H1 (cell line): ENCODE results near the gene ZNF423. TPM values are rescaled to one million over a fixed set of nuclear protein-coding genes. Genes with fewer than 3 reads are reported as not detected.

Experiments used
- JUN ChIP-seq: IDR thresholded peaks from 2 replicates; pipeline ENCODE4 v1.6.1; 2011; ENCODE audit warnings: low read depth, mild to moderate bottlenecking, improper control_type of control experiment, low read length
- KDM4A ChIP-seq: IDR thresholded peaks from one replicate; pipeline ENCODE4 v1.7.1; 2012; ENCODE audit warnings: low read depth, mild to moderate bottlenecking, moderate library complexity, low read length, inconsistent platforms; ENCODE audit not compliant: severe bottlenecking
- RAD21 ChIP-seq, 2 experiments: IDR thresholded peaks in 1 of 2; conservative IDR thresholded peaks in 1 of 2; 2 replicates each; pipeline ENCODE4 v1.6.1; 2011; ENCODE audit warnings: low read depth in 2 of 2, low read length in 2 of 2, improper control_type of control experiment in 1 of 2, inconsistent platforms in 1 of 2, mild to moderate bottlenecking in 1 of 2, moderate library complexity in 1 of 2
- RFX5 ChIP-seq: IDR thresholded peaks from 2 replicates; pipeline ENCODE4 v1.6.1; 2011; ENCODE audit warnings: low read depth, low read length, improper control_type of control experiment, borderline replicate concordance
- SIX5 ChIP-seq: IDR thresholded peaks from 2 replicates; pipeline ENCODE4 v1.6.1; 2011; ENCODE audit warnings: mild to moderate bottlenecking, low read depth, low read length
- SP1 ChIP-seq: IDR thresholded peaks from 2 replicates; pipeline ENCODE4 v1.6.1; 2011; ENCODE audit warnings: low read depth, low read length
- SP2 ChIP-seq: IDR thresholded peaks from 2 replicates; pipeline ENCODE4 v1.6.1; 2012; ENCODE audit warnings: mild to moderate bottlenecking, low read length, inconsistent platforms
- SRF ChIP-seq: IDR thresholded peaks from 2 replicates; pipeline ENCODE4 v1.6.1; 2011; ENCODE audit warnings: mild to moderate bottlenecking, low read depth, low read length, moderate library complexity
- ZNF274 ChIP-seq: IDR thresholded peaks from 2 replicates; pipeline ENCODE4 v1.7.0; 2012; ENCODE audit warnings: low read length, borderline replicate concordance; ENCODE audit errors: extremely low read depth
- polyA plus RNA-seq, 7 experiments: library from polyadenylated mRNA; depleted of rRNA in 3 of 7; stranded (reverse) in 5 of 7; unstranded in 2 of 7; fragments of >200 nt in 5 of 7; fragments of 200-250 nt in 2 of 7; gene quantifications; 1 replicate in 5 of 7; 2 replicates in 1 of 7; 4 replicates in 1 of 7; pipeline versions ENCODE4 v1.2.1 to v1.2.3, GENCODE V29; 2011 to 2013; ENCODE audit warnings: missing spikeins in 2 of 7, mixed read lengths in 2 of 7
- total RNA-seq: library from RNA; stranded (reverse); fragmentation: NEBNext Ultra II Directional; extraction: Animal tissue kit (Norgen Biotek cat#: 25700); gene quantifications from 2 replicates; pipeline ENCODE4 v1.2.1, GENCODE V29; 2021
- TF ChIP-seq, protein P1 (sequence below): fragments of 300-600 bp; sonication (generic); IDR thresholded peaks from 2 replicates; pipeline ENCODE4 v1.7.1; 2012; ENCODE audit warnings: low read length, moderate library complexity, mild to moderate bottlenecking, inconsistent platforms; ENCODE audit not compliant: insufficient replicate concordance
- TF ChIP-seq, protein P2 (sequence below): IDR thresholded peaks from 2 replicates; pipeline ENCODE4 v1.6.1; 2011; ENCODE audit warnings: low read depth, mild to moderate bottlenecking, low read length; ENCODE audit not compliant: insufficient read depth

ZNF423 gene
- total and polyA plus RNA-seq, 2 of the 8 experiments (the other 6 are each of a cell fraction or from before 2014, with no cell fraction given), result 38.2 to 52.3 TPM

DNA sequence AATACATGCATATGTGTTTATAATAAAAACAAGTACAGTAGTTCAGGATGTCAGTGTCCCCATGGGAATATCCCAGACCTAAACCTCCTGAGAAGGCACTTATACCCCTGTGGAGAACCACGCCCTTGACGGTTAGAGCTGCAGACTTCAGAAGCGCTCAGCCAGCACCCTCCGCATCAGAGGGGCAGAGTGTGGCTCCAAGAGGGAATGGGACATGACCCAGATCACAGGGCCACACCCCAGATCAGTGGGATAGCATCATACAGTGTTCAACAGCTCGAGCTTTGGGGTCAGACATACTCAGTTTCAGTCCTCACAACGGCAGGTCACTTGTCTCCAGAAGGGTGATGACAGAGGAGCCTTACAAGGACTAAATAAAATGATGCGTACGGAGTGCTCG, 45.8 kb upstream of the ZNF423 start (continued):
- TF ChIP-seq, protein P1, sequence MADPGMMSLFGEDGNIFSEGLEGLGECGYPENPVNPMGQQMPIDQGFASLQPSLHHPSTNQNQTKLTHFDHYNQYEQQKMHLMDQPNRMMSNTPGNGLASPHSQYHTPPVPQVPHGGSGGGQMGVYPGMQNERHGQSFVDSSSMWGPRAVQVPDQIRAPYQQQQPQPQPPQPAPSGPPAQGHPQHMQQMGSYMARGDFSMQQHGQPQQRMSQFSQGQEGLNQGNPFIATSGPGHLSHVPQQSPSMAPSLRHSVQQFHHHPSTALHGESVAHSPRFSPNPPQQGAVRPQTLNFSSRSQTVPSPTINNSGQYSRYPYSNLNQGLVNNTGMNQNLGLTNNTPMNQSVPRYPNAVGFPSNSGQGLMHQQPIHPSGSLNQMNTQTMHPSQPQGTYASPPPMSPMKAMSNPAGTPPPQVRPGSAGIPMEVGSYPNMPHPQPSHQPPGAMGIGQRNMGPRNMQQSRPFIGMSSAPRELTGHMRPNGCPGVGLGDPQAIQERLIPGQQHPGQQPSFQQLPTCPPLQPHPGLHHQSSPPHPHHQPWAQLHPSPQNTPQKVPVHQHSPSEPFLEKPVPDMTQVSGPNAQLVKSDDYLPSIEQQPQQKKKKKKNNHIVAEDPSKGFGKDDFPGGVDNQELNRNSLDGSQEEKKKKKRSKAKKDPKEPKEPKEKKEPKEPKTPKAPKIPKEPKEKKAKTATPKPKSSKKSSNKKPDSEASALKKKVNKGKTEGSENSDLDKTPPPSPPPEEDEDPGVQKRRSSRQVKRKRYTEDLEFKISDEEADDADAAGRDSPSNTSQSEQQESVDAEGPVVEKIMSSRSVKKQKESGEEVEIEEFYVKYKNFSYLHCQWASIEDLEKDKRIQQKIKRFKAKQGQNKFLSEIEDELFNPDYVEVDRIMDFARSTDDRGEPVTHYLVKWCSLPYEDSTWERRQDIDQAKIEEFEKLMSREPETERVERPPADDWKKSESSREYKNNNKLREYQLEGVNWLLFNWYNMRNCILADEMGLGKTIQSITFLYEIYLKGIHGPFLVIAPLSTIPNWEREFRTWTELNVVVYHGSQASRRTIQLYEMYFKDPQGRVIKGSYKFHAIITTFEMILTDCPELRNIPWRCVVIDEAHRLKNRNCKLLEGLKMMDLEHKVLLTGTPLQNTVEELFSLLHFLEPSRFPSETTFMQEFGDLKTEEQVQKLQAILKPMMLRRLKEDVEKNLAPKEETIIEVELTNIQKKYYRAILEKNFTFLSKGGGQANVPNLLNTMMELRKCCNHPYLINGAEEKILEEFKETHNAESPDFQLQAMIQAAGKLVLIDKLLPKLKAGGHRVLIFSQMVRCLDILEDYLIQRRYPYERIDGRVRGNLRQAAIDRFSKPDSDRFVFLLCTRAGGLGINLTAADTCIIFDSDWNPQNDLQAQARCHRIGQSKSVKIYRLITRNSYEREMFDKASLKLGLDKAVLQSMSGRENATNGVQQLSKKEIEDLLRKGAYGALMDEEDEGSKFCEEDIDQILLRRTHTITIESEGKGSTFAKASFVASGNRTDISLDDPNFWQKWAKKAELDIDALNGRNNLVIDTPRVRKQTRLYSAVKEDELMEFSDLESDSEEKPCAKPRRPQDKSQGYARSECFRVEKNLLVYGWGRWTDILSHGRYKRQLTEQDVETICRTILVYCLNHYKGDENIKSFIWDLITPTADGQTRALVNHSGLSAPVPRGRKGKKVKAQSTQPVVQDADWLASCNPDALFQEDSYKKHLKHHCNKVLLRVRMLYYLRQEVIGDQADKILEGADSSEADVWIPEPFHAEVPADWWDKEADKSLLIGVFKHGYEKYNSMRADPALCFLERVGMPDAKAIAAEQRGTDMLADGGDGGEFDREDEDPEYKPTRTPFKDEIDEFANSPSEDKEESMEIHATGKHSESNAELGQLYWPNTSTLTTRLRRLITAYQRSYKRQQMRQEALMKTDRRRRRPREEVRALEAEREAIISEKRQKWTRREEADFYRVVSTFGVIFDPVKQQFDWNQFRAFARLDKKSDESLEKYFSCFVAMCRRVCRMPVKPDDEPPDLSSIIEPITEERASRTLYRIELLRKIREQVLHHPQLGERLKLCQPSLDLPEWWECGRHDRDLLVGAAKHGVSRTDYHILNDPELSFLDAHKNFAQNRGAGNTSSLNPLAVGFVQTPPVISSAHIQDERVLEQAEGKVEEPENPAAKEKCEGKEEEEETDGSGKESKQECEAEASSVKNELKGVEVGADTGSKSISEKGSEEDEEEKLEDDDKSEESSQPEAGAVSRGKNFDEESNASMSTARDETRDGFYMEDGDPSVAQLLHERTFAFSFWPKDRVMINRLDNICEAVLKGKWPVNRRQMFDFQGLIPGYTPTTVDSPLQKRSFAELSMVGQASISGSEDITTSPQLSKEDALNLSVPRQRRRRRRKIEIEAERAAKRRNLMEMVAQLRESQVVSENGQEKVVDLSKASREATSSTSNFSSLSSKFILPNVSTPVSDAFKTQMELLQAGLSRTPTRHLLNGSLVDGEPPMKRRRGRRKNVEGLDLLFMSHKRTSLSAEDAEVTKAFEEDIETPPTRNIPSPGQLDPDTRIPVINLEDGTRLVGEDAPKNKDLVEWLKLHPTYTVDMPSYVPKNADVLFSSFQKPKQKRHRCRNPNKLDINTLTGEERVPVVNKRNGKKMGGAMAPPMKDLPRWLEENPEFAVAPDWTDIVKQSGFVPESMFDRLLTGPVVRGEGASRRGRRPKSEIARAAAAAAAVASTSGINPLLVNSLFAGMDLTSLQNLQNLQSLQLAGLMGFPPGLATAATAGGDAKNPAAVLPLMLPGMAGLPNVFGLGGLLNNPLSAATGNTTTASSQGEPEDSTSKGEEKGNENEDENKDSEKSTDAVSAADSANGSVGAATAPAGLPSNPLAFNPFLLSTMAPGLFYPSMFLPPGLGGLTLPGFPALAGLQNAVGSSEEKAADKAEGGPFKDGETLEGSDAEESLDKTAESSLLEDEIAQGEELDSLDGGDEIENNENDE, result no peak
- no peak for TF ChIP-seq KDM4A
- TF ChIP-seq RFX5, result no peak
- TF ChIP-seq ZNF274, result no peak
- TF ChIP-seq SIX5, result no peak
- no peak for TF ChIP-seq SP1
- no peak for TF ChIP-seq SRF
- TF ChIP-seq RAD21 (IDR thresholded peaks at IDR 0.05 in 1 of 2, conservative IDR thresholded peaks at IDR 0.05 in 1 of 2; ENCODE audit: low read depth in 2 of 2, low read length in 2 of 2), result no peak
- no peak for TF ChIP-seq JUN
- TF ChIP-seq, protein P2, sequence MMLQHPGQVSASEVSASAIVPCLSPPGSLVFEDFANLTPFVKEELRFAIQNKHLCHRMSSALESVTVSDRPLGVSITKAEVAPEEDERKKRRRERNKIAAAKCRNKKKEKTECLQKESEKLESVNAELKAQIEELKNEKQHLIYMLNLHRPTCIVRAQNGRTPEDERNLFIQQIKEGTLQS, result no peak
- no peak for TF ChIP-seq SP2
